Peyer's patch (tissue), 4 donors: ENCODE data around the gene JUN.

Experiments used
- CTCF ChIP-seq, 6 experiments: fragments of 450-650 bp in 4 of 6; fragments of 200-600 bp in 2 of 6; sonication (generic) in 1 of 6; IDR thresholded peaks; one replicate each; pipeline ENCODE4 v1.5.1; 2017 to 2019; ENCODE audit warnings: antibody characterized with exemption in 6 of 6, mild to moderate bottlenecking in 3 of 6, moderate library complexity in 1 of 6
- POLR2A ChIP-seq, 2 donors: fragments of 450-650 bp; IDR thresholded peaks; one replicate each; pipeline ENCODE4 v1.5.1; 2017; ENCODE audit warnings: antibody characterized with exemption in 2 of 2, mild to moderate bottlenecking in 2 of 2, moderate library complexity in 2 of 2

GRCh38 chr1:58786184-58786926 is 2.5 kb upstream of the JUN start:
- TF ChIP-seq CTCF (IDR thresholded peaks at IDR 0.05) (no peak), POLR2A (IDR thresholded peaks at IDR 0.05) (no peak)
